NCI-H774 (cell line): Measurements from ENCODE around the gene RNF186.
A peak's percentile ranks its signal among the peaks of the same experiment; 100 is the strongest.
"Not testable (repeated sequence)": the region's sequence is repeated elsewhere in the genome, so short reads cannot be mapped to it uniquely, and the experiment has no call there.

ENCODE experiments used
- DNase-seq: peaks from one replicate; lab custom pipeline; 2025; lab: John Stamatoyannopoulos, UW

Gene RNF186

GRCh38 chr1:19824541-19824940, 9.5 kb upstream of the RNF186 start:
- no peak for DNase-seq

GRCh38 chr1:19824036-19824435, 9.0 kb upstream of the RNF186 start:
- no peak for DNase-seq

- DNase-seq: no peak
These were observed 4.6 kb upstream of the RNF186 start for GRCh38 chr1:19819701-19820100.

GRCh38 chr1:19818324-19818723, 3.2 kb upstream of the RNF186 start:
- no peak for DNase-seq

GRCh38 chr1:19817160-19817559, 2.1 kb upstream of the RNF186 start:
- DNase-seq: no peak

GRCh38 chr1:19816737-19817086, 1.6 kb upstream of the RNF186 start:
- not testable (repeated sequence) for DNase-seq

- peak; percentile 65 for DNase-seq
These were observed 986 bp upstream of the RNF186 start for GRCh38 chr1:19815801-19816736.

- DNase-seq: no peak
These were observed 830 bp downstream of the RNF186 start for GRCh38 chr1:19814244-19814661.

- DNase-seq: no peak
These were observed 1.5 kb downstream of the RNF186 start for GRCh38 chr1:19813643-19813960.

GRCh38 chr1:19812875-19813642, 2.0 kb downstream of the RNF186 start:
- no peak for DNase-seq

- DNase-seq: no peak
These were observed 3.8 kb downstream of the RNF186 start for GRCh38 chr1:19811206-19811851.

- no peak for DNase-seq
These were observed 5.9 kb downstream of the RNF186 start for GRCh38 chr1:19809044-19809750.

GRCh38 chr1:19808351-19808750, 6.7 kb downstream of the RNF186 start:
- no peak for DNase-seq

GRCh38 chr1:19804831-19805251, 10.2 kb downstream of the RNF186 start:
- DNase-seq: no peak

GRCh38 chr1:19802269-19802668, 12.8 kb downstream of the RNF186 start:
- no peak for DNase-seq

GRCh38 chr1:19800076-19800804, 14.8 kb downstream of the RNF186 start:
- no peak for DNase-seq

- no peak for DNase-seq
These were observed 15.6 kb downstream of the RNF186 start, which contains the start of gene TMCO4 for GRCh38 chr1:19799230-19800075. Gene TMCO4 (minus strand): TSS chr1:19799916. CDS start chr1:19780758, 19,158 bp downstream.

GRCh38 chr1:19798486-19799229, 16.4 kb downstream of the RNF186 start:
- DNase-seq: no peak

- no peak for DNase-seq
These were observed 17.3 kb downstream of the RNF186 start for GRCh38 chr1:19797827-19798226.

- DNase-seq: no peak
These were observed 20.5 kb downstream of the RNF186 start for GRCh38 chr1:19794583-19794982.
